Activated naive CD4-positive, alpha-beta T cell treated with anti-CD3 and anti-CD28 coated beads, Interleukin-2, amount 10 ng/mL, durations not matched to agents 7 days and 5 days (primary cell): Measurements from ENCODE around the gene FLOT1.
"Not testable (repeated sequence)": the region's sequence is repeated elsewhere in the genome, so short reads cannot be mapped to it uniquely, and the experiment has no call there.

Experiments
- CTCF ChIA-PET: fragments of 350-600 bp; sonication (Branson Sonifier 250); formaldehyde crosslinking; loops from one replicate; lab custom pipeline; 2021; ENCODE audit warnings: antibody characterized with exemption; lab: Charles Lee
- DNase-seq: peaks from one replicate; pipeline ENCODE4 v3.0.0-alpha.2; 2020
- H3K27ac Mint-ChIP-seq: one replicate; pipeline ENCODE4 v1.8.0; 2021; ENCODE audit warnings: mild to moderate bottlenecking, moderate library complexity, mixed read lengths
- H3K27me3 Mint-ChIP-seq: one replicate; pipeline ENCODE4 v1.8.0; 2021; ENCODE audit warnings: mild to moderate bottlenecking, mixed read lengths
- H3K36me3 Mint-ChIP-seq: one replicate; pipeline ENCODE4 v1.8.0; 2021; ENCODE audit warnings: mixed read lengths
- H3K4me1 Mint-ChIP-seq: one replicate; pipeline ENCODE4 v1.8.0; 2021; ENCODE audit warnings: mixed read lengths
- H3K4me3 Mint-ChIP-seq: one replicate; pipeline ENCODE4 v1.8.0; 2021; ENCODE audit warnings: mild to moderate bottlenecking, moderate library complexity, mixed read lengths
- H3K9me3 Mint-ChIP-seq: one replicate; pipeline ENCODE4 v1.8.0; 2021; ENCODE audit warnings: mixed read lengths

The FLOT1 gene

GRCh38 chr6:30774701-30775100 lies 32.2 kb upstream of the FLOT1 start:
- Mint-ChIP-seq H3K9me3 (no peaks in the 10 kb centered on the region), H3K4me1 (peaks cover 75% of the 10 kb centered on the region), H3K27ac (peak overlapping the region; percentile 39), H3K27me3 (peaks cover 9% of the 10 kb centered on the region), H3K4me3 (no peak overlapping the region), H3K36me3 (peaks cover 3% of the 10 kb centered on the region)
- CTCF ChIA-PET: no interaction called here
- no peak for DNase-seq

- DNase-seq: no peak
- Mint-ChIP-seq H3K36me3 (peaks cover 3% of the 10 kb centered on the region), H3K4me1 (peaks cover 75% of the 10 kb centered on the region), H3K4me3 (no peak overlapping the region), H3K27ac (peak overlapping the region; percentile 56), H3K9me3 (no peaks in the 10 kb centered on the region), H3K27me3 (peaks cover 7% of the 10 kb centered on the region)
- CTCF ChIA-PET: interaction anchor here (1.1 kb wide), 1 partner anchor 57 kb away, joined by 3 read pairs; no protein-coding TSS in a partner anchor
Measured at GRCh38 chr6:30770592-30770991, 28.1 kb upstream of the FLOT1 start.

DNA sequence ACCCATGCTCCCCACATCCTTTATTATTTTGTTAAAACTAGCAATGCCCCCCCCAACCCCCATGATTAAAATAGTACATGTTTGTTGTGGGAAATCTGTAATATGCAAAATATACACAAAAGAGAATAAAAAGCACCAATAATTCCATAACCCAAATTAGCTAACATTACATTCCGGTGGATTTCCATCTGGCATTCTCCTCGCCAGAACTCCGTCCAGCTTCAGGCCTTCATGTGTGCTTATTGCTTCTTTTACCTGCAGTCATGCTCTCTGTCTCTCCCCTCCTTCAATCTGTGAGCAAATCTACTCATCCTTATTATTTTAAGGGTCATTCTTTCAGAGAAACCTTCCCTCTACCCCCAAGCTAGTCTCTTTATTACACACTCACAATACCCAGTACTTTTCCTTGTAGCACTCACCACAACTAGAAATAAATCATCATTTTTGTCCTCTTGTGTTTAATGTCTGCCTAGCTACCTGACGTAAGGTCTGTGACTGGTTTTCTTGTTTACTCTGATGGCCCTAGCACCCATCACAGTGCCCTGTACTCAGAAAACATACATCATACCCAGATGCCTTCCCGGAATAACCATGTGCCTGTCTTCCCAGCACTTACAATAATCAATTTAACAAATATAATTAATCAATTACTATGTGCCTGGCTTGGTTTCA lies 27.5 kb upstream of the FLOT1 start:
- CTCF ChIA-PET: interaction anchor here (1.1 to 1.7 kb wide), 3 partner anchors 19 to 57 kb away, joined by 3 to 5 read pairs (median 4); no protein-coding TSS in a partner anchor
- Mint-ChIP-seq H3K27ac (peak overlapping the region; percentile 85), H3K36me3 (peaks cover 3% of the 10 kb centered on the region), H3K4me3 (peak overlapping the region; percentile 55), H3K4me1 (peaks cover 75% of the 10 kb centered on the region), H3K27me3 (peaks cover 7% of the 10 kb centered on the region), H3K9me3 (no peaks in the 10 kb centered on the region)
- no peak for DNase-seq

GRCh38 chr6:30769088-30769852 lies 26.8 kb upstream of the FLOT1 start:
- H3K4me3 Mint-ChIP-seq: peak overlapping the region; percentile 55
- peak overlapping the region; percentile 85 for H3K27ac Mint-ChIP-seq
- H3K4me1 Mint-ChIP-seq: peaks cover 80% of the 10 kb centered on the region
- CTCF ChIA-PET: interaction anchor here (1.1 to 2.0 kb wide), 4 partner anchors 19 to 58 kb away, joined by 3 to 7 read pairs (median 4); partner anchors contain the start of gene IER3
- H3K27me3 Mint-ChIP-seq: peaks cover 7% of the 10 kb centered on the region
- peak; percentile 81 for DNase-seq
- H3K36me3 Mint-ChIP-seq: peaks cover 3% of the 10 kb centered on the region
- no peaks in the 10 kb centered on the region for H3K9me3 Mint-ChIP-seq

GRCh38 chr6:30768634-30769087 lies 26.2 kb upstream of the FLOT1 start:
- peaks cover 7% of the 10 kb centered on the region for H3K27me3 Mint-ChIP-seq
- peaks cover 81% of the 10 kb centered on the region for H3K4me1 Mint-ChIP-seq
- peak overlapping the region; percentile 85 for H3K27ac Mint-ChIP-seq
- no peak for DNase-seq
- CTCF ChIA-PET: interaction anchor here (1.2 to 2.0 kb wide), 3 partner anchors 20 to 46 kb away, joined by 4 to 7 read pairs (median 5); partner anchors contain the start of gene IER3
- peak overlapping the region; percentile 55 for H3K4me3 Mint-ChIP-seq
- peaks cover 3% of the 10 kb centered on the region for H3K36me3 Mint-ChIP-seq
- no peaks in the 10 kb centered on the region for H3K9me3 Mint-ChIP-seq

DNA sequence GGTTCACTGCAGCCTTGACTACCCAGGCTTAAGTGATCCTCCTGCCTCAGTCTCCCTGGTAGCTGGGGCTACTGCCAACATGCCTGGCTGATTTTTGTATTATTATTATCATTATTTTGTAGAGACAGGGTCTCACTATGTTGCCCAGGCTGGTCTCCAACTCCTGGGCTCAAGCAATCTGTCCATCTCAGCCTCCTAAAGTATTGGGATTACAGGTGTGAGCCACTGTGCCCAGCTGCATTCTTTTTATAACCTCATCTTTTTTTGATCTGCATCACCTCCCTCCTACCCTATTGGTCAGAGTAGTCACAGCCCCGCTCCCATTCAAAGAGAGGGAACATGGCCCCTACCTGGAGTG lies 25.4 kb upstream of the FLOT1 start:
- Mint-ChIP-seq H3K4me3 (no peak overlapping the region), H3K9me3 (no peaks in the 10 kb centered on the region), H3K36me3 (peaks cover 3% of the 10 kb centered on the region), H3K27me3 (peaks cover 7% of the 10 kb centered on the region), H3K27ac (no peak overlapping the region), H3K4me1 (peaks cover 80% of the 10 kb centered on the region)
- DNase-seq: no peak
- CTCF ChIA-PET: interaction anchor here (0.6 to 2.0 kb wide), 3 partner anchors 21 to 150 kb away, joined by 3 to 7 read pairs (median 3); partner anchors contain the start of genes IER3 and MRPS18B

DNA sequence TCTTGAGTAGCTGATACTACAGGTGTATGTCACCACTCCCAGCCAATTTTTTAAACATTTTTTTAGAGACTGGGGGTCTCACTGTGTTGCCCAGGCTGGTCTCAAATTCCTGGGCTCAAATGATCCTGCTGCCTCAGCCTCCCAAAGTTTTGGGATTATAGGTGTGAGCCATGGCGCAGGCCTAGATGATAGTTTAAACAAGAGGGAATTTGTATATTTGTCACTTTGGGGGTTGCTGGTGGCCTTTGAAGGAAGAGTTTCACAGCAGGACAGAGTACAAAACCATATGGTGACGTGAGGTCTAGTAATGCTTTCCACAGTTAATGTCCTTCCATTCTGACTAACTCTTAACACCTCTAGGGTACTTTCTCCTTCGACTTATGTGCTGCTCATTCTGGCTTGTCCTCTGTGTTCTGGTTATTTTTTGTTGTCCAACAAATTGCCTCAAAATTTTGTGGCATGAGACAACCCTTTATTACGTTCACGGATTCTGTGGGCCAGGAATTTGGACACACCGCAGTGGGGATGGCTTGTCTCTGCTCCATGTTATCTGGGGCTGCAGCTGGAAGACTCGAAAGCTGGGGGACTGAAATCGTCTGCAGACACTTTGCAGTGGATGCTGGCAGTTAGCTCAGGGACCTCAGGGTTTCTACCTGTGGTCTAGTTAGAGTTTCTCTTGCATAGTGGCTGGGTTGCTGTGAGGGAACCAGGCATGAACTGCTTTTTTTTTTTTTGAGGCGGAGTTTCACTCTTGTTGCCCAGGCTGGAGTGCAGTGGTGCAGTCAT lies 24.9 kb upstream of the FLOT1 start:
- H3K4me1 Mint-ChIP-seq: peaks cover 75% of the 10 kb centered on the region
- H3K4me3 Mint-ChIP-seq: no peak overlapping the region
- no peaks in the 10 kb centered on the region for H3K9me3 Mint-ChIP-seq
- H3K27ac Mint-ChIP-seq: peak overlapping the region; percentile 2
- peaks cover 7% of the 10 kb centered on the region for H3K27me3 Mint-ChIP-seq
- DNase-seq: peak; percentile 28
- CTCF ChIA-PET: interaction anchor here (0.6 to 2.0 kb wide), 3 partner anchors 20 to 150 kb away, joined by 3 to 7 read pairs (median 3); partner anchors contain the start of genes IER3 and MRPS18B
- peaks cover 2% of the 10 kb centered on the region for H3K36me3 Mint-ChIP-seq

- H3K4me3 Mint-ChIP-seq: no peak overlapping the region
- H3K36me3 Mint-ChIP-seq: no peaks in the 10 kb centered on the region
- DNase-seq: no peak
- H3K27ac Mint-ChIP-seq: no peak overlapping the region
- H3K27me3 Mint-ChIP-seq: peaks cover 4% of the 10 kb centered on the region
- CTCF ChIA-PET: no interaction called here
- no peaks in the 10 kb centered on the region for H3K9me3 Mint-ChIP-seq
- peaks cover 69% of the 10 kb centered on the region for H3K4me1 Mint-ChIP-seq
Measured at GRCh38 chr6:30766461-30767157, 24.1 kb upstream of the FLOT1 start.

DNA sequence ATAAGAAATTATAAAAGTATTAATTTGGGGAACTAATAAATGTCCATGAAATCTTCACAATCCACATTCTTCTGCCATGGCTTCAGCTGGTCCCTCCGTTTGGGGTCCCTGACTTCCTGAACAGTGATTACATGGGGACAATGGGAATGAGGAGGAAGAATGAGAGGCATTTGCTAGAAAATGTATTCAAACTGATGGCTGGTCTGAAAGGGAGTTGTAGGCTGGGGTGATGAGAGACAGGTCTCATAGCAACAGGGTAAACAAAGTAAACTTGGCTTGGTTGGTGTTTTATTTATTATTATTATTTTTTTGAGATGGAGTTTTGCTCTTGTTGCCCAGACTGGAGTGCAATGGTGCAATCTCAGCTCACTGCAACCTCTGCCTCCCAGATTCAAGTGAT lies 23.0 kb upstream of the FLOT1 start:
- H3K36me3 Mint-ChIP-seq, H3K27ac Mint-ChIP-seq, H3K27me3 Mint-ChIP-seq, H3K4me3 Mint-ChIP-seq, H3K9me3 Mint-ChIP-seq, DNase-seq, CTCF ChIA-PET: not testable (repeated sequence)
- peaks cover 62% of the 10 kb centered on the region for H3K4me1 Mint-ChIP-seq

DNA sequence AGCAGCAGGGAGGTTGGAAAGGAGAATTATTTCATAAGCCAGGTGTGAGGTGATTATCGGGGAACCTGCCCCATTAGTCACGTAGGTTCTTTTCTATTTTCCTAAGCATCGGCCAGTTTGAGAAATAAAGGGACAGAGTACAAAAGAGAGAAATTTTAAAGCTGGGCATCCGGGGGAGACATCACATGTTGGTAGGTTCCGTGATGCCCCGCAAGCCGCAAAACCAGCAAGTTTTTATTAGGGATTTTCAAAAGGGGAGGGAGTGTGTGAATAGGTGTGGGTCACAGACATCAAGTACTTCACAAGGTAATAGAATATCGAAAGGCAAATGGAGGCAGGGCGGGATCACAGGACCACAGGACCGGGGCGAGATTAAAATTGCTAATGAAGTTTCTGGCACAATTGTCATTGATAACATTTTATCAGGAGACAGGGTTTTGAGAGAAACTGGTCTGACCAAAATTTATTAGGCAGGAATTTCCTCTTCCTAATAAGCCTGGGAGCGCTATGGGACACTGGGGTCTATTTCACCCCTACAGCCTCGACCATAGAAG lies 22.1 kb upstream of the FLOT1 start:
- not testable (repeated sequence) for H3K27ac Mint-ChIP-seq, DNase-seq, H3K4me3 Mint-ChIP-seq, H3K36me3 Mint-ChIP-seq, H3K9me3 Mint-ChIP-seq
- Mint-ChIP-seq H3K27me3 (peaks cover 13% of the 10 kb centered on the region), H3K4me1 (peaks cover 53% of the 10 kb centered on the region)
- CTCF ChIA-PET: interaction anchor here (1.0 kb wide), 1 partner anchor 58 kb away, joined by 3 read pairs; no protein-coding TSS in a partner anchor

DNA sequence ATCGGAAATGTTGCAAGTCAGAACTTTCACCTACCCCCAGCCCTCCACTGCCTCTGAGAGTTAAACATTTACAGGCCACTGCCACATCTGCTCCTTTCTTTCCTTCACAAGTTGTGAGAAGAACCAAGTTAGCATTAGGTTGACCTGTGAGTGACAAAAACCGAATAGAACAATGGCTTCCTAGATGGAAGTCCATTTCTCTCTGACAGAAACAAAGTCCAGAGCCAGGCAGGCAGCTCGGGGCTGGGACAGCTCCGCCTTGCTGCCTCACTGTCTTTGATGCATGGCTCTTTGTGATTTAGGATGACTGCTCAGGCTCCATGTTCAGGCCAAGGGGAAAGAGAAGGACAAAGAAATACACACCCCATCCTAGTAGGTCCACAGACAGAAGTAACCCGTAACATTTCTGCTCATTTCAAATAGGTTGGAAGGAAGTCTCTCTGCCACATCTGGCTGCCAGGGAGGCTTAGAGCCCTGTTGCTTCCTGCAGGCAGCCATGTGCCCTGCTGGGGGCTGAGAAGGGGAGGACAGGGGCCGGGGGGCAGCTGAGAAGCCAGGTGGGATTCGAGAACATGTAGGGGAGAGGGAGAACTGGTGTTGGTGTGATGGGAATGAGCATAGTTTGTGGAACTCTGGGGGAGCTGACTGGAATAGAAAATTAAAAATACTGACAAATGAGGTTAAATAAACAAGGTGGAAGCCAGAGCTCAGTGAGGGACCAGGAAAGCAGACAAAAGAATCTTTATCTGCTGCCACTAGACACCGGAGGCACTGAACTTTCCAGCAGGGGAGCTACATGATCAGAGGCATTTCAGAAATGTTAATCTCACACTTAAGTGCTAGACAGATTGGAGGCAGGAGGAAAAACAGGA lies 21.4 kb upstream of the FLOT1 start:
- CTCF ChIA-PET: interaction anchor here (1.0 kb wide), 1 partner anchor 59 kb away, joined by 3 read pairs; no protein-coding TSS in a partner anchor

GRCh38 chr6:30763155-30763617 lies 20.7 kb upstream of the FLOT1 start:
- CTCF ChIA-PET: no interaction called here
- H3K36me3 Mint-ChIP-seq: no peaks in the 10 kb centered on the region
- no peak overlapping the region for H3K4me3 Mint-ChIP-seq
- peak overlapping the region; percentile 25 for H3K27ac Mint-ChIP-seq
- H3K9me3 Mint-ChIP-seq: no peaks in the 10 kb centered on the region
- H3K4me1 Mint-ChIP-seq: peaks cover 39% of the 10 kb centered on the region
- no peak for DNase-seq
- H3K27me3 Mint-ChIP-seq: peaks cover 16% of the 10 kb centered on the region

More for the DNA sequence above, 21.4 kb upstream of the FLOT1 start:
- peaks cover 16% of the 10 kb centered on the region for H3K27me3 Mint-ChIP-seq
- H3K36me3 Mint-ChIP-seq: no peaks in the 10 kb centered on the region
- peaks cover 46% of the 10 kb centered on the region for H3K4me1 Mint-ChIP-seq
- H3K27ac Mint-ChIP-seq: peak overlapping the region; percentile 25
- H3K9me3 Mint-ChIP-seq: no peaks in the 10 kb centered on the region
- DNase-seq: peak; percentile 32
- no peak overlapping the region for H3K4me3 Mint-ChIP-seq
